ENCODE measurements around the gene SAP25. TPM values are rescaled to one million over a fixed set of nuclear protein-coding genes. Genes with fewer than 3 reads are reported as not detected.

The SAP25 gene
- total RNA-seq, result 1 to 10 TPM in 2 of 4 donors, not detected in 2; 1.3 to 1.7 TPM

- intact Hi-C loops (cut with DNase I; ENCODE audit: low total_unique reads), result no loop called here
- no peak for TF ChIP-seq POLR2A (IDR thresholded peaks at IDR 0.05)
- TF ChIP-seq CTCF (IDR thresholded peaks at IDR 0.05), result no peak
- no peak within 1 kb of the TSS for H3K4me3 ChIP-seq (ENCODE audit: low read depth, poor library complexity, severe bottlenecking)
- WGBS, 2 donors, result 93% methylated on average over 69 to 70 of the region's 70 CpGs
- DNase-seq (ENCODE audit: low spot score in 2 of 2), result no peak
Measured at GRCh38 chr7:100573691-100574361, at the start of gene SAP25. SAP25 (minus strand) TSS chr7:100573900; CDS start chr7:100573742, 158 bp downstream.

GRCh38 chr7:100621554-100621953 is 47.9 kb upstream of the SAP25 start:
- TF ChIP-seq POLR2A (IDR thresholded peaks at IDR 0.05) (no peak), CTCF (IDR thresholded peaks at IDR 0.05) (no peak)

GRCh38 chr7:100620804-100621203 is 47.1 kb upstream of the SAP25 start:
- DNase-seq (ENCODE audit: low spot score in 2 of 2), result no peak
- WGBS, 2 donors, result 96% methylated on average over 23 of the region's 23 CpGs
- intact Hi-C loops (cut with DNase I; ENCODE audit: low total_unique reads), result no loop called here

More at GRCh38 chr7:100621554-100621953, 47.9 kb upstream of the SAP25 start:
- DNase-seq (ENCODE audit: low spot score in 2 of 2), result no peak
- intact Hi-C loops (cut with DNase I; ENCODE audit: low total_unique reads), result no loop called here
- 85 to 88% methylated on average over 8 of the region's 8 CpGs for WGBS, 2 donors
- no peak overlapping the region for H3K4me3 ChIP-seq (ENCODE audit: low read depth, poor library complexity, severe bottlenecking)

GRCh38 chr7:100620239-100620638 is 46.5 kb upstream of the SAP25 start:
- TF ChIP-seq CTCF (IDR thresholded peaks at IDR 0.05), result no peak
- TF ChIP-seq POLR2A (IDR thresholded peaks at IDR 0.05), result no peak
- H3K4me3 ChIP-seq (ENCODE audit: low read depth, poor library complexity, severe bottlenecking), result no peak overlapping the region
- 90 to 96% methylated on average over 6 of the region's 6 CpGs for WGBS, 2 donors
- no peak for DNase-seq (ENCODE audit: low spot score in 2 of 2)
- intact Hi-C loops (cut with DNase I; ENCODE audit: low total_unique reads), result no loop called here

More at GRCh38 chr7:100620804-100621203, 47.1 kb upstream of the SAP25 start:
- no peak overlapping the region for H3K4me3 ChIP-seq (ENCODE audit: low read depth, poor library complexity, severe bottlenecking)
- TF ChIP-seq CTCF (IDR thresholded peaks at IDR 0.05), result no peak
- TF ChIP-seq POLR2A (IDR thresholded peaks at IDR 0.05), result no peak

- no peak for TF ChIP-seq CTCF (IDR thresholded peaks at IDR 0.05)
- TF ChIP-seq POLR2A (IDR thresholded peaks at IDR 0.05), result no peak
- 81 to 87% methylated on average over 6 of the region's 6 CpGs for WGBS, 2 donors
- H3K4me3 ChIP-seq (ENCODE audit: low read depth, poor library complexity, severe bottlenecking), result no peak overlapping the region
- intact Hi-C loops (cut with DNase I; ENCODE audit: low total_unique reads), result no loop called here
- no peak for DNase-seq (ENCODE audit: low spot score in 2 of 2)
Measured at GRCh38 chr7:100614308-100614861, 40.7 kb upstream of the SAP25 start.

All from lower leg skin (tissue), 4 donors.